WERI-Rb-1 (cell line): ENCODE data around the gene SIK3.

Source experiments
- DNase-seq: peaks from one replicate; pipeline ENCODE4 v3.0.0-alpha.2; 2020
- H3K27ac ChIP-seq: fragments of 250-450 bp; sonication (Bioruptor Pico); 2 replicates; pipeline ENCODE4 v1.5.1; 2020; ENCODE audit warnings: mild to moderate bottlenecking, moderate library complexity
- H3K27me3 ChIP-seq: fragments of 250-450 bp; sonication (Bioruptor Pico); 2 replicates; pipeline ENCODE4 v1.5.1; 2021; ENCODE audit warnings: mild to moderate bottlenecking, low read depth, moderate library complexity; ENCODE audit not compliant: insufficient read depth, severe bottlenecking
- H3K36me3 ChIP-seq: fragments of 250-450 bp; sonication (Bioruptor Pico); 2 replicates; pipeline ENCODE4 v1.5.1; 2020; ENCODE audit warnings: mild to moderate bottlenecking, moderate library complexity
- H3K4me3 ChIP-seq: 2 replicates; pipeline ENCODE4 v1.5.1; 2011; ENCODE audit warnings: low read depth, mild to moderate bottlenecking, control low read depth, low read length
- H3K9me3 ChIP-seq: fragments of 250-450 bp; sonication (Bioruptor Pico); 2 replicates; pipeline ENCODE4 v1.5.1; 2021; ENCODE audit warnings: mild to moderate bottlenecking, moderate library complexity; ENCODE audit not compliant: severe bottlenecking
- TF ChIP-seq, protein P1 (sequence below): IDR thresholded peaks from 2 replicates; pipeline ENCODE4 v1.5.1; 2011; ENCODE audit warnings: low read depth, mild to moderate bottlenecking, control low read depth, inconsistent platforms, low read length

SIK3 gene

GRCh38 chr11:116862951-116863350 lies 235.3 kb downstream of the SIK3 start:
- TF ChIP-seq, protein P1, sequence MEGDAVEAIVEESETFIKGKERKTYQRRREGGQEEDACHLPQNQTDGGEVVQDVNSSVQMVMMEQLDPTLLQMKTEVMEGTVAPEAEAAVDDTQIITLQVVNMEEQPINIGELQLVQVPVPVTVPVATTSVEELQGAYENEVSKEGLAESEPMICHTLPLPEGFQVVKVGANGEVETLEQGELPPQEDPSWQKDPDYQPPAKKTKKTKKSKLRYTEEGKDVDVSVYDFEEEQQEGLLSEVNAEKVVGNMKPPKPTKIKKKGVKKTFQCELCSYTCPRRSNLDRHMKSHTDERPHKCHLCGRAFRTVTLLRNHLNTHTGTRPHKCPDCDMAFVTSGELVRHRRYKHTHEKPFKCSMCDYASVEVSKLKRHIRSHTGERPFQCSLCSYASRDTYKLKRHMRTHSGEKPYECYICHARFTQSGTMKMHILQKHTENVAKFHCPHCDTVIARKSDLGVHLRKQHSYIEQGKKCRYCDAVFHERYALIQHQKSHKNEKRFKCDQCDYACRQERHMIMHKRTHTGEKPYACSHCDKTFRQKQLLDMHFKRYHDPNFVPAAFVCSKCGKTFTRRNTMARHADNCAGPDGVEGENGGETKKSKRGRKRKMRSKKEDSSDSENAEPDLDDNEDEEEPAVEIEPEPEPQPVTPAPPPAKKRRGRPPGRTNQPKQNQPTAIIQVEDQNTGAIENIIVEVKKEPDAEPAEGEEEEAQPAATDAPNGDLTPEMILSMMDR = no peak
- Histone ChIP-seq H3K9me3 (no peaks in the 10 kb centered on the region), H3K27ac (no peak overlapping the region), H3K4me3 (no peak overlapping the region), H3K27me3 (no peaks in the 10 kb centered on the region), H3K36me3 (peaks cover 61% of the 10 kb centered on the region)
- DNase-seq = no peak

DNA sequence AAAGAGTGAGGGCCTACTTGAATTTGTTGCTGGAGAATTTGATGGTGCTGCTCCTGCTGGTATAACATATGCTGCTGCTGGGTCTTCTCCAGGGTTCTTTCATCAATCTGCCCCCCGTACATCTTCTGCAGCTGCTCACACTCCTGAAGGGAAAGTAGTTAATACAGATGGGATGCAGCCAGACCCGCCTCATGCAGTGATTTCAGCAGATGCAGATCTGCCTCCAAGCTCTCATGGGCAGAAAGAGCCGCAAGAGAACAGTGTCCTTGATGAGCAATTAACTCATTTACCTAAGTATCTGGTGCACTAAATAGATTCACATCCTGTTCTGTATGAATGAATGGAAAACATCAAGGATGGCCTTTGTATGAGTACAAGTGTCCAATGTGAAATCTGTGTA lies 236.0 kb downstream of the SIK3 start:
- Histone ChIP-seq H3K27ac (no peak overlapping the region), H3K4me3 (no peak overlapping the region), H3K27me3 (no peaks in the 10 kb centered on the region), H3K36me3 (peaks cover 60% of the 10 kb centered on the region), H3K9me3 (no peaks in the 10 kb centered on the region)
- TF ChIP-seq, protein P1 = no peak
- DNase-seq = no peak

DNA sequence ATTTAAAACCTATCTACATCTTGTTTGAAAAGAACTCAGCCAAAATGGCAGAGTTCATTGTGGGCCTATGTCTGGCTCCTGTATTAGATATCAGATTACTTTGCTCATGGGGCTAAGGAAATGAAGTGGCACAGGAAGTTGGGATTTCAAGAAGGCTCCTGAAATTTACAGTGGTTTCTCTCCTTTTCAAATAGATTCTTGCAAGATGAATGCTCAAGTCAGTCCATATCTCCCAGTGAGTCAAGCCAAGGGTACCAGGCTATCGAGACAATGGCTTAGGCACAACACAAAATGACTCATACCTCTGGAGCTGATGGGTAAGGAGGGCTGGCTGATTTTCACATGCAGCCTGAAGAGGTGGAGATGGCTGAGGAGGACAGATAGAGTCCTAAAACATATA lies 236.7 kb downstream of the SIK3 start:
- Histone ChIP-seq H3K9me3 (no peaks in the 10 kb centered on the region), H3K36me3 (peaks cover 58% of the 10 kb centered on the region), H3K27me3 (no peaks in the 10 kb centered on the region), H3K27ac (no peak overlapping the region), H3K4me3 (no peak overlapping the region)
- no peak for DNase-seq
- TF ChIP-seq, protein P1 = no peak

DNA sequence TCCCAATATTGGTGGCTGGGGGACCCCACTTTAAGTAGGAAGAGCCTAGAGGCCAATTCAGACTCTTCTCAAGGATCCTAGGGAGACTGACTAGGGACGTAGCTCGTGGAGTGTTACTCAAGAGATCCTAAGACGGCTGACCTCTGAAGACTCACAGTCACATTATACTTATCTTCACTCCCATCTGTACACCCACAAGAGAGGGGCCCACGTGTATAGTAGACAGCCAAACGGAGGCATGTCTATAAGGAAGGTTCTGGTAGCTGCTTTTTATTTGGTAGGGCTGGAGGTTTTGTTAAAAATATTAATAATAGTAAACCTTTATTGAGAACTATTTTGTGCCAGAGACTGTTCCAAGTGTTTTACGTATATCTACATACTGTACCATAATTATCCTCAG lies 237.9 kb downstream of the SIK3 start:
- Histone ChIP-seq H3K27ac (no peak overlapping the region), H3K27me3 (no peaks in the 10 kb centered on the region), H3K9me3 (no peaks in the 10 kb centered on the region), H3K36me3 (peaks cover 53% of the 10 kb centered on the region), H3K4me3 (no peak overlapping the region)
- TF ChIP-seq, protein P1 = no peak
- DNase-seq = no peak

DNA sequence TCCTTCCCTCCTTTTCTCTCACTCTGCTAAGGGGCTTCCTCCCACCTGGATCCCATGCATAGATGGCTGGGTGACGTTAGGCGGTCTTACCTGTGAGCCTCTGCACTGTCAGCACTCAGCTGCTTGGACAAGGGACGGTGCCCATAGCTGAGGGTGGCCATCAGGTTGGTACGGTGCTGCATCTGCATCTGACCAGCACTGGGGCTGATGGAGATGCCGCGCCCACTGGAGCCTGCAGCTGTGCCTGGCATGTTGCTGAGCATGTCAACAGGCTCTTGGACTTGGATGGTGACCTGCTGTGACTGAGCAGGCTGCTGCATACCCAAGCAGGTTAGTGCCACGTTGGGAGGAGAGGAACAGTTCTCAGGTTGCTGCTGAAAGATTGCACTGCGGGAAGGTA lies 239.1 kb downstream of the SIK3 start:
- Histone ChIP-seq H3K4me3 (no peak overlapping the region), H3K27ac (no peak overlapping the region), H3K36me3 (peaks cover 53% of the 10 kb centered on the region), H3K9me3 (no peaks in the 10 kb centered on the region), H3K27me3 (no peaks in the 10 kb centered on the region)
- TF ChIP-seq, protein P1 = no peak
- DNase-seq = no peak

DNA sequence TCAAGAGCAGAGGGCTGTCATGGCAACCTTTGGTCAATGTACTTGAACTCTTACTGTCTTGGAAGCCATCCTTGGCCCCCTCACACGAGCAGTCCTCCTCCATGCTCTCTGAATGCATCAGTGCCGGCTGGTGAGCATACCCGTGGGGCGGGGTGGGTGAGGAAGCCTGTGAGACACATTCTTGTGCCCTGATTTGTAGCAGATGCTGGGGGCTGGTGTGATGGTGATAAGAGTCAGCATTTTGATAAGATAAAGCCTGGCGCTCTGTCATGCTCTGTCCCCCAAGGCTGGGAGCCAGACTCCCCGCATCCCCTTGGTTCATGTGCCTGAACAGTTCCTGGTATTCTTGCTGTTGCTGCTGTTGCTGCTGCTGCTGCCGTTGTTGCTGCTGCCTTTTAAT lies 240.3 kb downstream of the SIK3 start:
- Histone ChIP-seq H3K9me3 (no peaks in the 10 kb centered on the region), H3K4me3 (no peak overlapping the region), H3K27me3 (no peaks in the 10 kb centered on the region), H3K36me3 (peaks cover 52% of the 10 kb centered on the region), H3K27ac (no peak overlapping the region)
- TF ChIP-seq, protein P1 = no peak
- no peak for DNase-seq
